A673 (cell line): ENCODE results near the gene PIF1. TPM values are rescaled to one million over a fixed set of nuclear protein-coding genes. Genes with fewer than 3 reads are reported as not detected.

ENCODE experiments used
- BruUV-seq: library from RNA; stranded (reverse); fragments of 400-500 nt; replicated peaks from 2 replicates; lab custom pipeline; 2021; lab: Mats Ljungman, UMichigan
- CTCF ChIA-PET: fragments of 300-600 bp; sonication (Branson Sonifier 250); formaldehyde crosslinking; loops from one replicate; lab custom pipeline; 2022; ENCODE audit warnings: antibody characterized with exemption; lab: Charles Lee
- POLR2A ChIA-PET: fragments of 300-600 bp; sonication (Branson Sonifier 250); formaldehyde crosslinking; loops from one replicate; lab custom pipeline; 2022; ENCODE audit warnings: antibody characterized with exemption; ENCODE audit not compliant: low non-redundant PET; lab: Charles Lee
- DNase-seq: peaks from one replicate; pipeline ENCODE4 v3.0.0-alpha.2; 2015; ENCODE audit warnings: low spot score
- H3K27ac ChIP-seq: fragments of 200-600 bp; sonication (generic); 2 replicates; pipeline ENCODE4 v1.5.1; 2016; ENCODE audit warnings: mixed run types, low read depth, mild to moderate bottlenecking, mixed read lengths, antibody characterized with exemption, low read length; ENCODE audit not compliant: poor library complexity, severe bottlenecking
- H3K27me3 ChIP-seq: fragments of 200-600 bp; sonication (generic); replicated peaks from 2 replicates; pipeline ENCODE4 v1.6.1; 2017; ENCODE audit warnings: mixed run types, low read depth, mild to moderate bottlenecking, mixed read lengths, antibody characterized with exemption, low read length; ENCODE audit not compliant: insufficient read depth, poor library complexity
- H3K36me3 ChIP-seq: fragments of 200-600 bp; sonication (generic); 2 replicates; pipeline ENCODE4 v1.6.1; 2016; ENCODE audit warnings: mixed run types, mild to moderate bottlenecking, mixed read lengths, antibody characterized with exemption, low read length; ENCODE audit not compliant: insufficient read depth, poor library complexity, severe bottlenecking
- H3K4me1 ChIP-seq: fragments of 200-600 bp; sonication (generic); 2 replicates; pipeline ENCODE4 v1.6.1; 2017; ENCODE audit warnings: mixed run types, mild to moderate bottlenecking, mixed read lengths, antibody characterized with exemption, low read length; ENCODE audit not compliant: insufficient read depth, poor library complexity, severe bottlenecking
- H3K4me3 ChIP-seq: fragments of 200-600 bp; sonication (generic); 2 replicates; pipeline ENCODE4 v1.5.1; 2016; ENCODE audit warnings: low read depth, mixed run types, mild to moderate bottlenecking, mixed read lengths, low read length; ENCODE audit not compliant: poor library complexity, severe bottlenecking
- H3K9me3 ChIP-seq: fragments of 200-600 bp; sonication (generic); 2 replicates; pipeline ENCODE4 v1.6.1; 2016; ENCODE audit warnings: mixed run types, low read depth, mild to moderate bottlenecking, mixed read lengths, antibody characterized with exemption, low read length; ENCODE audit not compliant: poor library complexity, severe bottlenecking
- EZH2 ChIP-seq: fragments of 200-600 bp; sonication (generic); IDR thresholded peaks from 2 replicates; pipeline ENCODE4 v1.6.1; 2017; ENCODE audit warnings: borderline replicate concordance, low read depth, mild to moderate bottlenecking, mixed read lengths, antibody characterized with exemption, low read length; ENCODE audit not compliant: poor library complexity, severe bottlenecking
- intact Hi-C: fragments of 100-400 bp; cut with micrococcal nuclease; formaldehyde crosslinking; loops from one replicate; pipeline ENCODE4 v1.10.0; 2022; ENCODE audit not compliant: unreplicated experiment
- total RNA-seq: library from RNA; stranded (reverse); gene quantifications from 2 replicates; pipeline ENCODE4 v1.2.3, GENCODE V29; 2021
- TF ChIP-seq, protein P1 (sequence below): fragments of 300-800, 200-600 bp; sonication (generic); conservative IDR thresholded peaks from 2 replicates; pipeline ENCODE4 v1.5.1; 2017; ENCODE audit warnings: low read depth, mild to moderate bottlenecking, antibody characterized with exemption, low read length, moderate library complexity, mixed read lengths

PIF1 gene
- total RNA-seq, 1 experiment from 2014 or later: 65.7 TPM

DNA sequence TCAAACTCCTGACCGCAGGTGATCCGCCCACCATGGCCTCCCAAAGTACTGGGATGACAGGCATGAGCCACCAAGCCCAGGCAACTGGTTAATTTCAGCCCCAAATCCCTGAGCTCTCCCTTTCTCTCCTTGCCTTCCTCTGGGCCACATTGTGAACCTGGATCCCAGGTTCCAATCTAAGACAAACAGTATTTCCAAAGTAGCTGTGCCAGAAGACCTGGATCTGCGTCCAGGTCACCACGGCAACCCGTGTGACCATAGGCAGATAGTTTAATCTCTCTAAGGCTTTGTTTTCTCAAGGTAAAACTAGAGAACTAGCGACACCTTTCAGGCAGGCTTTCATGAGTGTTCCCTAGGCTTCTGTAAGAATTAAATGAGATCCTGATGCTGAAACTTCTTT, 44.1 kb downstream of the PIF1 start:
- Histone ChIP-seq H3K4me1 (peaks cover 1% of the 10 kb centered on the region), H3K27me3 (no peaks in the 10 kb centered on the region), H3K9me3 (no peaks in the 10 kb centered on the region), H3K27ac (no peak overlapping the region), H3K36me3 (no peaks in the 10 kb centered on the region), H3K4me3 (no peak overlapping the region)
- DNase-seq: no peak
- no TSS peak for BruUV-seq
- intact Hi-C loops: no loop called here
- ChIA-PET CTCF (no interaction called here), POLR2A (no interaction called here)
- TF ChIP-seq, protein P1, sequence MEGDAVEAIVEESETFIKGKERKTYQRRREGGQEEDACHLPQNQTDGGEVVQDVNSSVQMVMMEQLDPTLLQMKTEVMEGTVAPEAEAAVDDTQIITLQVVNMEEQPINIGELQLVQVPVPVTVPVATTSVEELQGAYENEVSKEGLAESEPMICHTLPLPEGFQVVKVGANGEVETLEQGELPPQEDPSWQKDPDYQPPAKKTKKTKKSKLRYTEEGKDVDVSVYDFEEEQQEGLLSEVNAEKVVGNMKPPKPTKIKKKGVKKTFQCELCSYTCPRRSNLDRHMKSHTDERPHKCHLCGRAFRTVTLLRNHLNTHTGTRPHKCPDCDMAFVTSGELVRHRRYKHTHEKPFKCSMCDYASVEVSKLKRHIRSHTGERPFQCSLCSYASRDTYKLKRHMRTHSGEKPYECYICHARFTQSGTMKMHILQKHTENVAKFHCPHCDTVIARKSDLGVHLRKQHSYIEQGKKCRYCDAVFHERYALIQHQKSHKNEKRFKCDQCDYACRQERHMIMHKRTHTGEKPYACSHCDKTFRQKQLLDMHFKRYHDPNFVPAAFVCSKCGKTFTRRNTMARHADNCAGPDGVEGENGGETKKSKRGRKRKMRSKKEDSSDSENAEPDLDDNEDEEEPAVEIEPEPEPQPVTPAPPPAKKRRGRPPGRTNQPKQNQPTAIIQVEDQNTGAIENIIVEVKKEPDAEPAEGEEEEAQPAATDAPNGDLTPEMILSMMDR: no peak
- no peak for TF ChIP-seq EZH2

DNA sequence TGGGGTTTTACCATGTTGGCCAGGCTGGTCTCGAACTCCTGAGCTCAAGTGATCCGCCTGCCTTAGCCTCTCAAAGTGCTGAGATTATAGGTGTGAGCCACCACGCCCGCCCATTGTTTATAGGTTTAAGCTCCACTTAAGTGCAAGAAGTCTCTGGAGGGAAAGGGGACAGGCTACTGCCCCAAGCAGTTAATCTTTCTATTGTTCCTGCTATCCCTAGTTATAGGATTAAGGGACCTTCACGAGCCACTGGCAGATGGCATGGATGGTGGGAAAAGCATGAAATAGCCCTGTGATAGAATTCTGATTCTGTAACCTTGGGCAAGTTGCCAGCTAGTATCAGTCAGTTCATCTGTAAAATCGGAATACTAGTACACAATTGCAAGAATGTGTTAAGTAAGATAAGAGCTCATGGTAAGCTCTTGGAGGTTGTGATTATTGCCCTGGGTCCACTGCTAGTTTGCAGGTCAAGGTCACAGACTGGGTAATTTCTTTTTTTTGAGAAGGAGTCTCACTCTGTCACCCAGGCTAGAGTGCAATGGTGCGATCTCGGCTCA, 44.8 kb downstream of the PIF1 start:
- TF ChIP-seq, protein P1: no peak
- DNase-seq: no peak
- H3K9me3 ChIP-seq: no peaks in the 10 kb centered on the region
- ChIA-PET POLR2A (no interaction called here), CTCF (no interaction called here)
- BruUV-seq: no TSS peak
- H3K4me1 ChIP-seq: peaks cover 7% of the 10 kb centered on the region
- no peaks in the 10 kb centered on the region for H3K36me3 ChIP-seq
- H3K4me3 ChIP-seq: no peak overlapping the region
- H3K27ac ChIP-seq: no peak overlapping the region
- intact Hi-C loops: no loop called here
- no peaks in the 10 kb centered on the region for H3K27me3 ChIP-seq

DNA sequence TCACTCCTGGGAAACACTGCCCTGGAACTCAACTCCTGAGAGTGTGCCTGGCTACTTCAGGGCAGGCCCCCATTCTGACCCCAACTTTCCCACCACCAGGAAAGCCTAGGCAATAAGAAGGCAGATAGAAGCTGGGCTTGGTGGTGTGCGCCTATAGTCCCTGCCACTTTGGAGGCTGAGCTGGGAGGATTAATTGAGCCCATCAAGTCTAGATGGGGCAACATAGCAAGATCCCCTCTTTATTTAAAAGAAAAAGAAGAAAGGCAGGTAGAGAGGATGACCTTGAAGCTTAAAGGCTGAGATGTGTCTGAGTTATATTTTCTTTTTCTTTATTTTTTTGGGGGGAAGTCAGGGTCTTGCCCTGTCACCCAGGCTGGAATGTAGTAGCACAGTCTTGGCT, 45.8 kb downstream of the PIF1 start:
- no TSS peak for BruUV-seq
- no peak for DNase-seq
- Histone ChIP-seq H3K9me3 (no peaks in the 10 kb centered on the region), H3K4me3 (no peak overlapping the region), H3K27me3 (peaks cover 1% of the 10 kb centered on the region), H3K36me3 (no peaks in the 10 kb centered on the region), H3K4me1 (peaks cover 7% of the 10 kb centered on the region), H3K27ac (no peak overlapping the region)
- CTCF ChIA-PET: no interaction called here
- TF ChIP-seq EZH2: no peak
- TF ChIP-seq, protein P1: no peak
- intact Hi-C loops: no loop called here
- POLR2A ChIA-PET: no interaction called here
